ENCODE results near the gene DUSP22. TPM values are rescaled to one million over a fixed set of nuclear protein-coding genes. Genes with fewer than 3 reads are reported as not detected.
A peak's percentile ranks its signal among the peaks of the same experiment; 100 is the strongest.

Gene DUSP22
- total and polyA plus RNA-seq, 7 donors = 31.6 to 58.0 (median 49.7) TPM

DNA sequence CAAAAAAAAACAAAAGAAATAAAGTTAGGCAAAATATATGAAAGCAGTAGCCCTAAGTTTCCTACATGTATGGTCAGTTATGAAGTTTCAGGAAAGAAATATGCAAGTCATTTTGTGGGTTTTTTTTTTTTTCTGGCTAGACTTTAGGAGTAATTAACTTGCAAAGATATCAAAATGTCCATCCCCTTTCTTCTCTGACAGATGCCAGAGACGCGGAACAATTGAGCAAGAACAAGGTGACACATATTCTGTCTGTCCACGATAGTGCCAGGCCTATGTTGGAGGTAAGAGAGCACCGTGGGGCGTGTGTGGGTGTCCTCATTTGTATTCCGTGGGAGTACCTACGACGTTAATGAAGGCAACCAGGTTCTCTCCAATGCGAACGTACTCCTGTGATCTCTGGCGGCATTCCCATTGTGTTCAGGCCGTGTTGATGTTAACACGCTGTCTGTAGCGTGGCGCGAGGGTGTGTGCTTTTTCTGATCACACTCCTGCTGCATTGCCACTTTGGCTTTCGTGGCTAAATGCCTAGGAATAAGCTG lies 19.5 kb downstream of the DUSP22 start:
- WGBS, 3 donors = 76 to 80% (median 78%) methylated on average over 17 of the region's 17 CpGs
- H3K27ac ChIP-seq = no peak overlapping the region
- no peaks in the 10 kb centered on the region for H3K27me3 ChIP-seq (ENCODE audit: insufficient read depth in 3 of 3, low read length in 2 of 3)
- TF ChIP-seq, protein P1, sequence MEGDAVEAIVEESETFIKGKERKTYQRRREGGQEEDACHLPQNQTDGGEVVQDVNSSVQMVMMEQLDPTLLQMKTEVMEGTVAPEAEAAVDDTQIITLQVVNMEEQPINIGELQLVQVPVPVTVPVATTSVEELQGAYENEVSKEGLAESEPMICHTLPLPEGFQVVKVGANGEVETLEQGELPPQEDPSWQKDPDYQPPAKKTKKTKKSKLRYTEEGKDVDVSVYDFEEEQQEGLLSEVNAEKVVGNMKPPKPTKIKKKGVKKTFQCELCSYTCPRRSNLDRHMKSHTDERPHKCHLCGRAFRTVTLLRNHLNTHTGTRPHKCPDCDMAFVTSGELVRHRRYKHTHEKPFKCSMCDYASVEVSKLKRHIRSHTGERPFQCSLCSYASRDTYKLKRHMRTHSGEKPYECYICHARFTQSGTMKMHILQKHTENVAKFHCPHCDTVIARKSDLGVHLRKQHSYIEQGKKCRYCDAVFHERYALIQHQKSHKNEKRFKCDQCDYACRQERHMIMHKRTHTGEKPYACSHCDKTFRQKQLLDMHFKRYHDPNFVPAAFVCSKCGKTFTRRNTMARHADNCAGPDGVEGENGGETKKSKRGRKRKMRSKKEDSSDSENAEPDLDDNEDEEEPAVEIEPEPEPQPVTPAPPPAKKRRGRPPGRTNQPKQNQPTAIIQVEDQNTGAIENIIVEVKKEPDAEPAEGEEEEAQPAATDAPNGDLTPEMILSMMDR (IDR thresholded peaks at IDR 0.05) = no peak
- intact Hi-C loops (cut with DNase I) = no loop called here
- DNase-seq (no peak), ATAC-seq (peak in 3 of 4 donors; percentile 33 to 46 (median 36))
- H3K4me1 ChIP-seq = peaks cover 16% of the 10 kb centered on the region
- H3K9me3 ChIP-seq = no peaks in the 10 kb centered on the region
- H3K4me3 ChIP-seq = no peak overlapping the region
- H3K36me3 ChIP-seq (ENCODE audit: insufficient read depth in 1 of 2, low read depth in 1 of 2) = no peaks in the 10 kb centered on the region

DNA sequence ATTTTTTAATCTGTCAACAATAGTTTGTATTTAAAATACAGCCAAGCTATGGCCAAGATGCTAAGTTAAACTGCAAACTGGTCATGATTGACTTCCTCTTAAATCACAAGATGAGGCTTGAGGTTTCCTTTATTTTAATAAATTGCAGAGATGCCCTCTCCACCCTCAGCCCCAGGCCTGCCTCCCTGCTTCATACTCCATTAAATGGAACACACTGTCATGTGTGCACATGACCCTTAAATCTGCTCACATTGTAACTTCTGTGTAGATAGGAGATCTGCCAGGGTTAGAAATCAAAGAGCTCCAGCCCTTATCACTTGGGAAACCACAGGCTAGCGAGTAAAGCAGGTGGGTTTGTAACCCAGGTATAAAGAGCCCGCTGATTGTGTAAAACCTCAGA lies 20.8 kb downstream of the DUSP22 start:
- WGBS, 3 donors = 73 to 77% (median 74%) methylated on average over 2 of the region's 2 CpGs
- H3K27me3 ChIP-seq (ENCODE audit: insufficient read depth in 3 of 3, low read length in 2 of 3) = no peaks in the 10 kb centered on the region
- TF ChIP-seq, protein P1 (IDR thresholded peaks at IDR 0.05) = no peak
- H3K36me3 ChIP-seq (ENCODE audit: insufficient read depth in 1 of 2, low read depth in 1 of 2) = no peaks in the 10 kb centered on the region
- H3K4me1 ChIP-seq = peaks cover 4% of the 10 kb centered on the region
- no peak overlapping the region for H3K27ac ChIP-seq
- no peaks in the 10 kb centered on the region for H3K9me3 ChIP-seq
- H3K4me3 ChIP-seq = no peak overlapping the region
- intact Hi-C loops (cut with DNase I) = no loop called here
- DNase-seq (no peak), ATAC-seq (no peak)

DNA sequence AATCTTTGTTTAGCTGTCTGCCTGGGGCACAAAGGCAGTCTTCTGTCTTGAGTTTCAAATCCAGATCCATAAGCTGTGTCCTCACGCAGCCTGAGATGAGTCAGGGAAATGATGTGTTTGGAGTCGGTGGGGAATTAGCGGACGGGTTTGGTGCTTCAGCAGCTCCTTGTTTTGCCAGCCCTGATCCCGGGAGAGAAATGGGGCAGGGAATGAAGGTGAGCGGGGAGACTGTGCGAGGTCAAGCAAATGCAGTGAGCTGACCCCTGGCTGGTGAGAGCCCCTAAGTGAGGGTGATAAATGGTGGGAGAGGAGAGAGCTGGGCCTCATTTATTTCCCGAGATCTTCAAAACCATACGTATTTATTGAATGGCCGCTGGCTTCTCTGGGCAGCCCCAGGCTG lies 21.6 kb downstream of the DUSP22 start:
- ATAC-seq = no peak
- H3K9me3 ChIP-seq = no peaks in the 10 kb centered on the region
- intact Hi-C loops (cut with DNase I) = no loop called here
- H3K36me3 ChIP-seq (ENCODE audit: insufficient read depth in 1 of 2, low read depth in 1 of 2) = no peaks in the 10 kb centered on the region
- TF ChIP-seq, protein P1 (IDR thresholded peaks at IDR 0.05) = no peak
- H3K27ac ChIP-seq = no peak overlapping the region
- H3K4me3 ChIP-seq = no peak overlapping the region
- DNase-seq = no peak
- H3K27me3 ChIP-seq (ENCODE audit: insufficient read depth in 3 of 3, low read length in 2 of 3) = no peaks in the 10 kb centered on the region
- 91 to 93% (median 93%) methylated on average over 10 of the region's 10 CpGs for WGBS, 3 donors
- H3K4me1 ChIP-seq = peaks cover 4% of the 10 kb centered on the region

DNA sequence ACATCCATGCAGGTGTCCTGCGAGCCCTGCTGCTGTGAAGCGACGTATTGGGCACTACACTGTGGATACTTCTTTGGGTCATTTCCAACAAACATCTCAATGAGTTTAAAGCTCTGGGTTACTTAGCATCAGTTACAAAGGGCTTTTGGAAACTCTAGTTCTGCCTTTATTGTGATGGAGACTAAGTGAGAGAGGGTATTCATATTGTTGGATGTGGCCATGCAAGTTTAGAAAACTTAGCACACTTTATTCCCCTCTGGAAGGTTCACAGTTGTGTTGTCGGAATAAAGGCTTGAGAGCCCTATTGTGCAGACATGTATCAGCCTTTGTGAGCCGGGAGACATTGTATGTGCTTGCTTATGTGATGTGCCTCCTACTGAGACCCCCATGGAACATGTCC lies 22.1 kb downstream of the DUSP22 start:
- ATAC-seq = no peak

More for the DNA sequence above, 22.1 kb downstream of the DUSP22 start:
- Histone ChIP-seq H3K4me3 (no peak overlapping the region), H3K36me3 (ENCODE audit: insufficient read depth in 1 of 2, low read depth in 1 of 2) (no peaks in the 10 kb centered on the region), H3K27ac (no peak overlapping the region), H3K9me3 (no peaks in the 10 kb centered on the region), H3K4me1 (peaks cover 4% of the 10 kb centered on the region), H3K27me3 (ENCODE audit: insufficient read depth in 3 of 3, low read length in 2 of 3) (no peaks in the 10 kb centered on the region)
- intact Hi-C loops (cut with DNase I) = no loop called here
- TF ChIP-seq, protein P1 (IDR thresholded peaks at IDR 0.05) = no peak
- whole genome bisulfite sequencing, 3 donors = 88% methylated on average over 5 of the region's 5 CpGs
- DNase-seq = no peak

Data from psoas muscle (tissue), 8 donors.